ENCODE results near the gene MOCS2.

DNA sequence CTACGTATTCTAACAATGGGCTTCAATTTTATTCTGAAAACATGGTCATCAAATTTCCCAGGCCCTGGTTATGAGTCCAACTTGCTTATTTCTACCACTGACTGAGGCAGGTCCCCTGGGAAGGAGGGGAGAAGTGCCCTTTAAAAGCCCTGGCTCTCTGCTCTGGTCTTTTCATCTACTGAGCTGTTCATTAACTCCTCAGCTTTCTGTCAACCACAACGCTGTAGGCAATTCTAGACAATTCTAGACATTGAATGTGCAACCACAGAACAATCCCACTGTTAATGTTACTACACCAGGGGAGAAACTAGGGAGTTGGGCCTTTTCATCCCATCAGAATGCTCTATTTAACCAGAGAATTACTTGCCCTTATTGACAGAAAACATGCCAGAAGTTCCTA, 10.0 kb downstream of the MOCS2 start:
- TF ChIP-seq, protein P1, sequence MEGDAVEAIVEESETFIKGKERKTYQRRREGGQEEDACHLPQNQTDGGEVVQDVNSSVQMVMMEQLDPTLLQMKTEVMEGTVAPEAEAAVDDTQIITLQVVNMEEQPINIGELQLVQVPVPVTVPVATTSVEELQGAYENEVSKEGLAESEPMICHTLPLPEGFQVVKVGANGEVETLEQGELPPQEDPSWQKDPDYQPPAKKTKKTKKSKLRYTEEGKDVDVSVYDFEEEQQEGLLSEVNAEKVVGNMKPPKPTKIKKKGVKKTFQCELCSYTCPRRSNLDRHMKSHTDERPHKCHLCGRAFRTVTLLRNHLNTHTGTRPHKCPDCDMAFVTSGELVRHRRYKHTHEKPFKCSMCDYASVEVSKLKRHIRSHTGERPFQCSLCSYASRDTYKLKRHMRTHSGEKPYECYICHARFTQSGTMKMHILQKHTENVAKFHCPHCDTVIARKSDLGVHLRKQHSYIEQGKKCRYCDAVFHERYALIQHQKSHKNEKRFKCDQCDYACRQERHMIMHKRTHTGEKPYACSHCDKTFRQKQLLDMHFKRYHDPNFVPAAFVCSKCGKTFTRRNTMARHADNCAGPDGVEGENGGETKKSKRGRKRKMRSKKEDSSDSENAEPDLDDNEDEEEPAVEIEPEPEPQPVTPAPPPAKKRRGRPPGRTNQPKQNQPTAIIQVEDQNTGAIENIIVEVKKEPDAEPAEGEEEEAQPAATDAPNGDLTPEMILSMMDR (IDR thresholded peaks at IDR 0.05; ENCODE audit: insufficient read depth, low read length), result no peak
- TF ChIP-seq, protein P2, sequence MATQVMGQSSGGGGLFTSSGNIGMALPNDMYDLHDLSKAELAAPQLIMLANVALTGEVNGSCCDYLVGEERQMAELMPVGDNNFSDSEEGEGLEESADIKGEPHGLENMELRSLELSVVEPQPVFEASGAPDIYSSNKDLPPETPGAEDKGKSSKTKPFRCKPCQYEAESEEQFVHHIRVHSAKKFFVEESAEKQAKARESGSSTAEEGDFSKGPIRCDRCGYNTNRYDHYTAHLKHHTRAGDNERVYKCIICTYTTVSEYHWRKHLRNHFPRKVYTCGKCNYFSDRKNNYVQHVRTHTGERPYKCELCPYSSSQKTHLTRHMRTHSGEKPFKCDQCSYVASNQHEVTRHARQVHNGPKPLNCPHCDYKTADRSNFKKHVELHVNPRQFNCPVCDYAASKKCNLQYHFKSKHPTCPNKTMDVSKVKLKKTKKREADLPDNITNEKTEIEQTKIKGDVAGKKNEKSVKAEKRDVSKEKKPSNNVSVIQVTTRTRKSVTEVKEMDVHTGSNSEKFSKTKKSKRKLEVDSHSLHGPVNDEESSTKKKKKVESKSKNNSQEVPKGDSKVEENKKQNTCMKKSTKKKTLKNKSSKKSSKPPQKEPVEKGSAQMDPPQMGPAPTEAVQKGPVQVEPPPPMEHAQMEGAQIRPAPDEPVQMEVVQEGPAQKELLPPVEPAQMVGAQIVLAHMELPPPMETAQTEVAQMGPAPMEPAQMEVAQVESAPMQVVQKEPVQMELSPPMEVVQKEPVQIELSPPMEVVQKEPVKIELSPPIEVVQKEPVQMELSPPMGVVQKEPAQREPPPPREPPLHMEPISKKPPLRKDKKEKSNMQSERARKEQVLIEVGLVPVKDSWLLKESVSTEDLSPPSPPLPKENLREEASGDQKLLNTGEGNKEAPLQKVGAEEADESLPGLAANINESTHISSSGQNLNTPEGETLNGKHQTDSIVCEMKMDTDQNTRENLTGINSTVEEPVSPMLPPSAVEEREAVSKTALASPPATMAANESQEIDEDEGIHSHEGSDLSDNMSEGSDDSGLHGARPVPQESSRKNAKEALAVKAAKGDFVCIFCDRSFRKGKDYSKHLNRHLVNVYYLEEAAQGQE (IDR thresholded peaks at IDR 0.05; ENCODE audit: insufficient replicate concordance, low read depth), result no peak
